Thyroid gland (tissue), 4 donors: Measurements from ENCODE around the gene TMEM8B.

Experiments
- POLR2A ChIP-seq, 2 donors: fragments of 450-650 bp; IDR thresholded peaks; one replicate each; pipeline ENCODE4 v1.6.1; 2017; ENCODE audit warnings: antibody characterized with exemption in 2 of 2, mild to moderate bottlenecking in 2 of 2, moderate library complexity in 1 of 2
- TF ChIP-seq, protein P1 (sequence below), 6 experiments: fragments of 200-600 bp in 3 of 6; fragments of 450-650 bp in 3 of 6; sonication (generic) in 3 of 6; IDR thresholded peaks; one replicate each; pipeline ENCODE4 v1.5.1; 2016 to 2019; ENCODE audit warnings: antibody characterized with exemption in 6 of 6, mild to moderate bottlenecking in 2 of 6, inconsistent platforms in 1 of 6, moderate library complexity in 1 of 6

DNA sequence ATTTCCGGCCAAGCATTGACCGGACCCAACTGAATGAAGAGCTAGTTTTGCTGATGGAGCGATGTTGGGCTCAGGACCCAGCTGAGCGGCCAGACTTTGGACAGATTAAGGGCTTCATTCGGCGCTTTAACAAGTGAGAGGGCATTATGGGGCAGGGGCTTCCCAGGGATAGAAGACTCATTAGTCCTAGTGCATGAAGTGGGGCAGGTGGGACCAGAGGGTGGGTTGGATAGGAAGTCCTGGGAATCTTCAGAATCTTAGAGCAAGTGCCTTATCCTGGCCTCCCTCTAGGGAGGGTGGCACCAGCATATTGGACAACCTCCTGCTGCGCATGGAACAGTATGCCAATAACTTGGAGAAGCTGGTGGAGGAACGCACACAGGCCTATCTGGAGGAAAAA is 22.9 kb upstream of the TMEM8B start:
- TF ChIP-seq, protein P1, sequence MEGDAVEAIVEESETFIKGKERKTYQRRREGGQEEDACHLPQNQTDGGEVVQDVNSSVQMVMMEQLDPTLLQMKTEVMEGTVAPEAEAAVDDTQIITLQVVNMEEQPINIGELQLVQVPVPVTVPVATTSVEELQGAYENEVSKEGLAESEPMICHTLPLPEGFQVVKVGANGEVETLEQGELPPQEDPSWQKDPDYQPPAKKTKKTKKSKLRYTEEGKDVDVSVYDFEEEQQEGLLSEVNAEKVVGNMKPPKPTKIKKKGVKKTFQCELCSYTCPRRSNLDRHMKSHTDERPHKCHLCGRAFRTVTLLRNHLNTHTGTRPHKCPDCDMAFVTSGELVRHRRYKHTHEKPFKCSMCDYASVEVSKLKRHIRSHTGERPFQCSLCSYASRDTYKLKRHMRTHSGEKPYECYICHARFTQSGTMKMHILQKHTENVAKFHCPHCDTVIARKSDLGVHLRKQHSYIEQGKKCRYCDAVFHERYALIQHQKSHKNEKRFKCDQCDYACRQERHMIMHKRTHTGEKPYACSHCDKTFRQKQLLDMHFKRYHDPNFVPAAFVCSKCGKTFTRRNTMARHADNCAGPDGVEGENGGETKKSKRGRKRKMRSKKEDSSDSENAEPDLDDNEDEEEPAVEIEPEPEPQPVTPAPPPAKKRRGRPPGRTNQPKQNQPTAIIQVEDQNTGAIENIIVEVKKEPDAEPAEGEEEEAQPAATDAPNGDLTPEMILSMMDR (IDR thresholded peaks at IDR 0.05) = no peak
- no peak for TF ChIP-seq POLR2A (IDR thresholded peaks at IDR 0.05)
